Eye (tissue), 1 donor: Measurements from ENCODE around the gene ACADM.
"Not testable (repeated sequence)": the region's sequence is repeated elsewhere in the genome, so short reads cannot be mapped to it uniquely, and the experiment has no call there.

Source experiments
- DNase-seq: peaks from one replicate; pipeline ENCODE4 v3.0.0-alpha.2; 2015

Gene ACADM

DNA sequence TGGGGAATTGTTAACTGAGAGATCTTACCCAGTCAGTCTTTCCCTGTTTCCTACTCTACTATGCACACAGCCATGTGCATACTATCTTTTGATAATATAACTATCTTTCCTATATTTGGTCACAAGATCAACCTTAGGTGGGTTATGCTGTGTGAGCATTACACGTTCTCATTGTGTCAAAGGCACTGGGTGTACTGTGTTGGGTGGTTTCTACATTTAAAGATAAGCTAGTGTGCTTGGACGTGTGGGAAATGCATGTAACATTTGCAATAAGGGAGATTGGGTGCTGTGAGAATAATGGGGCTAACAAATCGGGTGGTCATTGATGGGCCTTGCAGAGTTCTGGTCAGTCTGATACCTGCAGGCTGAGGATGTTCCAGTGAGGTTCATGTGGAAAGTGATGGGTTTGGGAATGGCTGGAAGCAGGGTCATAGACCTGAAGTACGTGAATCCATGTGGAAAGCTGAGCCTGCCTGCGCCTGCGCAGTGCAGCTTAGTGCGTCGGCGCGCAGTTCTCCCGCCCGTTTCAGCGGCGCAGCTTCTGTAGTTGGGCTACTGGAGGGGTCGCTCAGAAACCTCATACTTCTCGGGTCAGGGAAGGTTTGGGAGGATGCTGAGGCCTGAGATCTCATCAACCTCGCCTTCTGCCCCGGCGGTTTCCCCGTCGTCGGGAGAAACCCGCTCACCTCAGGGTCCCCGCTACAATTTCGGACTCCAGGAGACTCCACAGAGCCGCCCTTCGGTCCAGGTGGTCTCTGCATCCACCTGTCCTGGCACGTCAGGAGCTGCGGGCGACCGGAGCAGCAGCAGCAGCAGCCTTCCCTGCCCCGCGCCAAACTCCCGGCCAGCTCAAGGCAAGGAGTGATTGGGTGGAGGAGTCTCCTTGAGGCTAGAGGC is 72.1 kb downstream of the ACADM start, which contains the start of gene MSH4:
TSS of gene MSH4 (plus strand) at position 507 of the 897 bp plus-strand sequence. CDS start at position 611, 104 bp downstream.
- DNase-seq: peak; percentile 77

GRCh38 chr1:75797273-75797588 is 72.7 kb downstream of the ACADM start:
- no peak for DNase-seq

GRCh38 chr1:75797606-75798216 is 73.2 kb downstream of the ACADM start:
- no peak for DNase-seq

DNA sequence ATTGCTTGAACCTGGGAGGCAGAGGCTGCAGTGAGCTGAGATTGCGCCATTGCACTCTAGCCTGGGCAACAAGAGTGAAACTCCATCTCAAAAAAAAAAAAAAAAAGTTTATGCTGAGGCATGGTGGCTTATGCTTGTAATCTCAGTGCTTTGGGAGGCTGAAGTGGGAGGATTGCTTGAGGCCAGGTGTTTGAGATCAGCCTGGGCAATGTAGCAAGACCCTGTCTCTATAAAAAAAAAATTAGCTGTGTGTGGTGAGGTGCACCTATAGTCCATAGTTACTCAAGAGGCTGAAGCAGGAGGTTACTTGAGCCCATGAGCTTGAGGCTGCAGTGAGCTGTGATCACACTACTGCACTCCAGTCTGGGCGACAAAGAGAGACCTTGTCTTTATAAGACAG is 77.0 kb downstream of the ACADM start:
- not testable (repeated sequence) for DNase-seq

DNA sequence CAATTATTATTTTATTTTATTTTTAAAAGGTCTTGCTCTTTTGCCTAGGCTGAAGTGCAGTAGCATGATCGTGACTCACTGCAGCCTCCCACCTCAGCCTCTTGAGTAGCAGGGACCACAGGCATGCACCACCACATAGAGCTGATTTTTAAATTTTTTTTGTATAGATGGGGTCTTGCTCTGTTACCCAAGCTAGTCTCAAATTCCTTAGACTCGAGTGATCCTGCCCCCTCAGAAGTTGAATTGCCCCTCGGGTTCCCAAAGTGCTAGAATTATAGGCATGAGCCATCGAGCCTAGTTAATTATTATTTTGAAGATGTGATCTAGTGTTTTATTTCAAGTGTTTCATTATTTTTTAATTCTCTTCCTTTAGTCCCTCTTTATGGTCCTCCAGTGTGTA is 84.4 kb downstream of the ACADM start:
- no peak for DNase-seq

DNA sequence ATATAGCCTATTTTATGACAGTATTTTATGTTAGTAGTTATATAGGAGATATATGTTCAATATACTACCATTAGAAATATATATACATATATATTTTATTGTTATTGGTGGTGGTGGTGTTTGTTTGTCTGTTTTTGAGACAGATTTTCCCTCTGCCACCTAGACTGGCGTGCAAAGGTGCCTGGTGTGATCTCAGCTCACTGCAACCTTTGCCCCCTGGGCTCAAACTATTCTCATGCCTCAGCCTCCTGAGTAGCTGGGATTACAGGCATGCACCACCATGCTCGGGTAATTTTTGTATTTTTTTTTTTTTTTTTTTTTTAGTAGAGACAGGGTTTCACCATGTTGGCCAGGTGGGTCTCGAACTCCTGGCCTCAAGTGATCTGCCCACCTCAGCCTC is 85.6 kb downstream of the ACADM start:
- not testable (repeated sequence) for DNase-seq

DNA sequence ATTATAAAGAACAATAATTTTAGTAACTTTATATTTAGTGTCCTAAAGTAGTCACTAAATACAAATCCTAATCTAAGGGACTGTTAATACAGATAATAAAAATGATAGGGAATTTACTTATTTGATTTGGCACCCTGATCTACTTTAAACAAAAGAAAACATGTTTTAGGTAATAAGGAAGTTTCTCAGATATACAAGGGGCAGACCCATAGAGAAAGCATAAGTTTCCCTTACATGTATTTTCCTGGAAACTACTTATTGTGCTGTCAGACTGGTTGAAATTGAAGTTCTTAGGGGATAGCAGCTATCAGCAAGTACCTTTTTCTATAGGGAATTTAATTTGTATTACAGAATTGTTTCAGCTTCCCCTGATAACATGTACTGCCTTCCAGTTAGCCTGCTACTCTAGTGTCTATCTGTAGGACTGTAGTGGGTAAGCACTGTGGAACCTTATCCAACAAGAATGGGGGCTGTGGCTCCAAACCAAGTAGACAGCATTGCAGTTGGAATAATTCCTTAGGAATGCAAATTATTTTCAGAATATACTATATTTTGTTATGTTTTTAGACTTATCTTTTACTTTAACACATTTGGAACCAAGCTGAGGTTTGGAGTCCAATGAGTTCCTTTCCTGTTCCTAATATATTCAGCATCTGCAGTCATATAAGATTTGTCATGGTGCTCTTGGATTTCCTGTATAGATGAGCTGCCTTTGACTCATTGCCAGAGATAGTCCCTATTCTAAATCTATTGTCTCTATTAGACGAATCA is 86.9 kb downstream of the ACADM start:
- DNase-seq: no peak

DNA sequence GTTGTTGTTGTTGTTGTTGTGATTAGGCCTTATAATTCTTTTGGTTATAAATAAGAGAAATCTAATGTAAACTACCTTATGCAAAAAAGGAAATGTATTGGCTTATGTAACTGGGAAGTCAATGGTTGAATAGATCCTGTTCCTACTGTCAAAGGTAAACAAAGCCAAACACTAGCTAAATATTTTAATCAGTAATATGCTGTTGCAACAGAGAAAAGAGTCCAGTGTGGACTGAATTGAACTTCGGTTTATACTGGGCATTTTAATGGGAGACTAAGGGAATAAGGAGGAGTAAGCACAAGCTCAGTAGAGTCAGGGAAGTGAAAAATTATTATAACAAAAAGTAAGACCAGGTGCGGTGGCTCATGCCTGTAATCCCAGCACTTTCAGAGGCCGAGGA is 87.6 kb downstream of the ACADM start:
- no peak for DNase-seq
